HepG2 (cell line): Measurements from ENCODE around the gene LHPP. TPM values are rescaled to one million over a fixed set of nuclear protein-coding genes. Genes with fewer than 3 reads are reported as not detected.

Experiments used
- DRAP1 ChIP-seq: IDR thresholded peaks from 2 replicates; pipeline ENCODE4 v1.6.1; 2016; ENCODE audit warnings: missing genetic modification reagents, missing compliant biosample characterization
- ETV5 ChIP-seq: IDR thresholded peaks from 2 replicates; pipeline ENCODE4 v1.6.1; 2018; ENCODE audit warnings: missing biosample characterization, missing genetic modification reagents, inconsistent platforms, borderline replicate concordance
- FOXA3 ChIP-seq: IDR thresholded peaks from 2 replicates; pipeline ENCODE4 v1.6.1; 2016; ENCODE audit warnings: missing genetic modification reagents, missing compliant biosample characterization
- FOXP1 ChIP-seq, 2 experiments: fragments of 450-650 bp in 1 of 2; IDR thresholded peaks; 2 replicates each; pipeline ENCODE4 v1.6.1; 2017 to 2018; ENCODE audit warnings: antibody characterized with exemption in 1 of 2
- HNRNPLL ChIP-seq: fragments of 200-400 bp; formaldehyde crosslinking; IDR thresholded peaks from 2 replicates; pipeline ENCODE4 v1.6.1; 2017; ENCODE audit warnings: mild to moderate bottlenecking, low read depth, low read length; ENCODE audit not compliant: poor library complexity, severe bottlenecking
- JARID2 ChIP-seq: sonication (generic); formaldehyde crosslinking; IDR thresholded peaks from 2 replicates; pipeline ENCODE4 v1.8.1; 2023; ENCODE audit warnings: missing genetic modification reagents, inconsistent platforms; ENCODE audit not compliant: insufficient replicate concordance
- MED8 ChIP-seq: sonication (generic); formaldehyde crosslinking; IDR thresholded peaks from 2 replicates; pipeline ENCODE4 v1.8.1; 2023; ENCODE audit warnings: mild to moderate bottlenecking, missing genetic modification reagents; ENCODE audit not compliant: insufficient replicate concordance
- POGK ChIP-seq: sonication (generic); formaldehyde crosslinking; conservative IDR thresholded peaks from 2 replicates; pipeline ENCODE4 v1.8.0; 2022; ENCODE audit warnings: mild to moderate bottlenecking, moderate library complexity, missing genetic modification reagents
- SATB2 ChIP-seq: sonication (generic); formaldehyde crosslinking; IDR thresholded peaks from 2 replicates; pipeline ENCODE4 v1.5.0; 2020; ENCODE audit warnings: missing genetic modification reagents
- SP2 ChIP-seq: sonication (generic); formaldehyde crosslinking; IDR thresholded peaks from 2 replicates; pipeline ENCODE4 v1.5.1; 2020; ENCODE audit warnings: mild to moderate bottlenecking, missing genetic modification reagents
- TP53 ChIP-seq: sonication (generic); formaldehyde crosslinking; conservative IDR thresholded peaks from 2 replicates; pipeline ENCODE4 v1.4.0; 2020; ENCODE audit warnings: missing genetic modification reagents
- ZFY ChIP-seq: sonication (generic); formaldehyde crosslinking; IDR thresholded peaks from 2 replicates; pipeline ENCODE4 v1.4.0; 2020; ENCODE audit warnings: missing genetic modification reagents
- ZNF180 ChIP-seq: sonication (generic); formaldehyde crosslinking; IDR thresholded peaks from 2 replicates; pipeline ENCODE4 v1.4.0; 2020; ENCODE audit warnings: low read depth, missing genetic modification reagents, borderline replicate concordance
- ZNF225 ChIP-seq: sonication (generic); formaldehyde crosslinking; IDR thresholded peaks from 2 replicates; pipeline ENCODE4 v1.4.0; 2020; ENCODE audit warnings: mild to moderate bottlenecking, missing genetic modification reagents
- ZNF281 ChIP-seq: sonication (generic); formaldehyde crosslinking; IDR thresholded peaks from 2 replicates; pipeline ENCODE4 v1.4.0; 2020; ENCODE audit warnings: missing genetic modification reagents, borderline replicate concordance
- ZNF331 ChIP-seq: sonication (generic); formaldehyde crosslinking; IDR thresholded peaks from 2 replicates; pipeline ENCODE4 v1.4.0; 2020; ENCODE audit warnings: missing genetic modification reagents
- ZNF761 ChIP-seq: sonication (generic); formaldehyde crosslinking; conservative IDR thresholded peaks from 2 replicates; pipeline ENCODE4 v1.4.0; 2020; ENCODE audit warnings: mild to moderate bottlenecking, missing genetic modification reagents
- polyA plus RNA-seq, 8 experiments: library from polyadenylated mRNA; depleted of rRNA in 3 of 8; stranded (reverse) in 7 of 8; unstranded in 1 of 8; fragments of >200 nt; fragmentation: Illumina TruSeq in 4 of 8; extraction: Trizol in 4 of 8; gene quantifications; 2 replicates each; pipeline versions ENCODE4 v1.2.1 to v1.2.3, GENCODE V29; 2011 to 2016; ENCODE audit warnings: low read depth in 4 of 8, missing spikeins in 1 of 8, mixed read lengths in 1 of 8; ENCODE audit not compliant: insufficient read depth in 1 of 8
- total RNA-seq, 5 experiments: library from RNA; depleted of rRNA; stranded (reverse); fragments of >200 nt; fragmentation: Illumina TruSeq; extraction: Trizol; gene quantifications; 2 replicates each; pipeline ENCODE4 v1.2.3, GENCODE V29; 2016; ENCODE audit warnings: low read depth in 1 of 5
- TF ChIP-seq, protein P1 (sequence below): sonication (generic); formaldehyde crosslinking; conservative IDR thresholded peaks from 2 replicates; pipeline ENCODE4 v1.4.0; 2020; ENCODE audit warnings: missing genetic modification reagents
- TF ChIP-seq, protein P2 (sequence below): sonication (generic); formaldehyde crosslinking; IDR thresholded peaks from 2 replicates; pipeline ENCODE4 v1.4.0; 2020; ENCODE audit warnings: mild to moderate bottlenecking, missing genetic modification reagents

Gene LHPP
- total and polyA plus RNA-seq, 2 of the 13 experiments (the other 11 are each of a cell fraction or from before 2014, with no cell fraction given): 5.2 to 13.1 TPM

DNA sequence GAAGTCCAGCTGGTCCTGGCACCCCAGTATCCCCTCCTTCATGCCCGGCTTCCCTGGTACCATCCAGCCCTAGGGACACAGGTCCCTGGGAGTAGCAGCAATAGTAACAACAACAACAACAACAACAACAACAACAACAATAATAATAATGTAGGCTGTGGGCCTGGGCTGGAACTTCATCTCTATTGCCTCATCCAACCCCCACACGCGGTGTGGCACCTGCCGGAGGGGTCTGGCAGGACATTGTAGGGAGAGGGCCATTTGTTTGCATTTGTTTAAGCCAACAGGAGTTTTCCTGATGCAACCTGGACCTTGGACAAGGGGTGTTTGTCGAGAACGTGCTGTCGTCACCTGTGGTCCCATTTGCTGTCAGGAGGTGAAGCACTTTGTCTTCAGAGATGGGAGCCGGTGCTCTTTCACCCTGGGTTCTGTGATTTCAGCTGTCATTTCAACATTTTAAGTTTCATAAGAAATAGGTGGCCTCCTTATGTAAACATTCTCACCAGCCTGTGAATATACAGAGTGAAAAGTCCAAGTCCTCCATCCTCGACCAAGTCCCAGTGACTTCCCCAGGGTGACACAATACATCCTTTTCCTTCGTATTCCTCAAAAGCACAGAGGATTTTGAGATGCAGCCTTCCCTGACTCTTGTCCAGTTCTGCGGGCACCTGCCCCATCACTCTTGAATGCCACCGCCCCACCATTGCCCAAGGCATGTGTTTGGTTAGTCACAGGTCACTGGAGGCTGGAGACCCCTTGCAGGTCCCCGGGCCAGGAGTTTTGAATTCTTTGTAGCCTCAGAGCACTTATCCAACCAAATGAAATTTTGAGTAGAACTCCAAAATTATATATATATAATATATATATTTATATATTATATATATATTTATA, 9.2 kb downstream of the LHPP start (continued):
- TF ChIP-seq ETV5 (CRISPR knock-in tag) (peak; percentile 73; the same call in 1 of the 2 replicates), DRAP1 (CRISPR knock-in tag) (no peak), FOXA3 (CRISPR knock-in tag) (peak; percentile 94), ZNF761 (CRISPR knock-in tag) (peak; percentile 78; the same call in 1 of the 2 replicates), TP53 (CRISPR knock-in tag) (0 out of 2 replicates have a peak, but pooled peaks have one; percentile 41), ZNF225 (no peak), JARID2 (no peak), FOXP1 (IDR thresholded peaks at IDR 0.05) (peak; percentile 100), FOXP1 (CRISPR knock-in tag; IDR thresholded peaks at IDR 0.05) (peak; percentile 96), POGK (peak; percentile 37; the same call in 1 of the 2 replicates), SATB2 (CRISPR knock-in tag) (no peak), MED8 (CRISPR knock-in tag) (peak; percentile 90), ZNF331 (CRISPR knock-in tag) (peak; percentile 88), SP2 (CRISPR knock-in tag) (no peak), ZNF281 (CRISPR knock-in tag) (peak; percentile 90), HNRNPLL (no peak), ZFY (CRISPR knock-in tag) (peak; percentile 68), ZNF180 (CRISPR knock-in tag) (no peak)
- TF ChIP-seq, protein P1, sequence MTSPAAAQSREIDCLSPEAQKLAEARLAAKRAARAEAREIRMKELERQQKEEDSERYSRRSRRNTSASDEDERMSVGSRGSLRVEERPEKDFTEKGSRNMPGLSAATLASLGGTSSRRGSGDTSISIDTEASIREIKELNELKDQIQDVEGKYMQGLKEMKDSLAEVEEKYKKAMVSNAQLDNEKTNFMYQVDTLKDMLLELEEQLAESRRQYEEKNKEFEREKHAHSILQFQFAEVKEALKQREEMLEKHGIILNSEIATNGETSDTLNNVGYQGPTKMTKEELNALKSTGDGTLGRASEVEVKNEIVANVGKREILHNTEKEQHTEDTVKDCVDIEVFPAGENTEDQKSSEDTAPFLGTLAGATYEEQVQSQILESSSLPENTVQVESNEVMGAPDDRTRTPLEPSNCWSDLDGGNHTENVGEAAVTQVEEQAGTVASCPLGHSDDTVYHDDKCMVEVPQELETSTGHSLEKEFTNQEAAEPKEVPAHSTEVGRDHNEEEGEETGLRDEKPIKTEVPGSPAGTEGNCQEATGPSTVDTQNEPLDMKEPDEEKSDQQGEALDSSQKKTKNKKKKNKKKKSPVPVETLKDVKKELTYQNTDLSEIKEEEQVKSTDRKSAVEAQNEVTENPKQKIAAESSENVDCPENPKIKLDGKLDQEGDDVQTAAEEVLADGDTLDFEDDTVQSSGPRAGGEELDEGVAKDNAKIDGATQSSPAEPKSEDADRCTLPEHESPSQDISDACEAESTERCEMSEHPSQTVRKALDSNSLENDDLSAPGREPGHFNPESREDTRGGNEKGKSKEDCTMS (CRISPR knock-in tag): no peak
- TF ChIP-seq, protein P2, sequence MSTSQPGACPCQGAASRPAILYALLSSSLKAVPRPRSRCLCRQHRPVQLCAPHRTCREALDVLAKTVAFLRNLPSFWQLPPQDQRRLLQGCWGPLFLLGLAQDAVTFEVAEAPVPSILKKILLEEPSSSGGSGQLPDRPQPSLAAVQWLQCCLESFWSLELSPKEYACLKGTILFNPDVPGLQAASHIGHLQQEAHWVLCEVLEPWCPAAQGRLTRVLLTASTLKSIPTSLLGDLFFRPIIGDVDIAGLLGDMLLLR (CRISPR knock-in tag): peak; percentile 74; the same call in 1 of the 2 replicates
